K562 (cell line): Measurements from ENCODE around the gene RPL34. TPM values are rescaled to one million over a fixed set of nuclear protein-coding genes. Genes with fewer than 3 reads are reported as not detected.

Experiments used
- COPS2 ChIP-seq: fragments of 450-650 bp; conservative IDR thresholded peaks from 2 replicates; pipeline ENCODE4 v1.6.1; 2016; ENCODE audit warnings: mild to moderate bottlenecking, moderate library complexity
- CXXC5 ChIP-seq: fragments of 250-450 bp; sonication (Bioruptor Pico); IDR thresholded peaks from 2 replicates; pipeline ENCODE4 v1.8.0; 2022; ENCODE audit warnings: inconsistent platforms, mild to moderate bottlenecking, moderate library complexity
- HDAC1 ChIP-seq, 2 experiments: fragments of 450-650 bp; IDR thresholded peaks; 2 replicates each; pipeline ENCODE4 v1.6.1; 2016 to 2017; ENCODE audit warnings: inconsistent platforms in 1 of 2, mild to moderate bottlenecking in 1 of 2, moderate library complexity in 1 of 2
- IRF2 ChIP-seq: sonication (generic); formaldehyde crosslinking; IDR thresholded peaks from 2 replicates; pipeline ENCODE4 v1.8.1; 2022; ENCODE audit warnings: mild to moderate bottlenecking, missing genetic modification reagents
- NFRKB ChIP-seq: fragments of 450-650 bp; IDR thresholded peaks from 2 replicates; pipeline ENCODE4 v1.6.1; 2016; ENCODE audit warnings: low read depth
- PHF21A ChIP-seq: fragments of 450-650 bp; IDR thresholded peaks from 2 replicates; pipeline ENCODE4 v1.6.1; 2017; ENCODE audit warnings: low read depth, borderline replicate concordance
- PRPF4 ChIP-seq: fragments of 200-400 bp; formaldehyde crosslinking; IDR thresholded peaks from one replicate; pipeline ENCODE4 v1.6.1; 2017; ENCODE audit warnings: low read length, low read depth, mild to moderate bottlenecking; ENCODE audit not compliant: insufficient read depth, poor library complexity, severe bottlenecking
- SIN3A ChIP-seq, 2 experiments: fragments of 150-350 bp in 1 of 2; IDR thresholded peaks; 2 replicates each; pipeline ENCODE4 v1.6.1; 2011 to 2016; ENCODE audit warnings: borderline replicate concordance in 2 of 2, low read depth in 2 of 2, low read length in 2 of 2, mild to moderate bottlenecking in 2 of 2, moderate library complexity in 2 of 2; ENCODE audit not compliant: control insufficient read depth in 1 of 2
- SMARCA4 ChIP-seq: fragments of 450-650 bp; IDR thresholded peaks from 2 replicates; pipeline ENCODE4 v1.6.1; 2016
- TEAD4 ChIP-seq, 2 experiments: sonication (generic) in 1 of 2; formaldehyde crosslinking in 1 of 2; IDR thresholded peaks; 2 replicates each; pipeline versions ENCODE4 v1.6.1 to v1.8.0; 2012 to 2022; ENCODE audit warnings: borderline replicate concordance in 1 of 2, inconsistent platforms in 1 of 2, low read length in 1 of 2, mild to moderate bottlenecking in 1 of 2, missing genetic modification reagents in 1 of 2
- YY1 ChIP-seq, 3 experiments: IDR thresholded peaks; 2 replicates each; pipeline ENCODE4 v1.6.1; 2011; ENCODE audit warnings: low read length in 2 of 3, mild to moderate bottlenecking in 2 of 3, moderate library complexity in 2 of 3, borderline replicate concordance in 1 of 3, control low read depth in 1 of 3, low read depth in 1 of 3; ENCODE audit not compliant: insufficient read depth in 3 of 3, insufficient replicate concordance in 2 of 3, control insufficient read depth in 1 of 3, insufficient read length in 1 of 3; ENCODE audit errors: extremely low read depth in 1 of 3
- polyA plus RNA-seq, 8 experiments: library from polyadenylated mRNA; depleted of rRNA in 4 of 8; stranded (reverse) in 5 of 8; unstranded in 3 of 8; fragments of >200 nt; fragmentation: Nextera tagmentation in 2 of 8; fragmentation: Illumina TruSeq in 1 of 8; extraction: Ambion mirVana in 2 of 8; extraction: Trizol in 1 of 8; gene quantifications; 2 replicates each; pipeline versions ENCODE4 v1.2.1 to v1.2.3, GENCODE V29; 2011 to 2014; ENCODE audit warnings: inconsistent platforms in 1 of 8, missing spikeins in 1 of 8
- total RNA-seq, 7 experiments: library from RNA; depleted of rRNA in 6 of 7; stranded (reverse); fragments of >200 nt in 6 of 7; fragmentation: Illumina TruSeq in 2 of 7; extraction: Trizol in 2 of 7; gene quantifications; 2 replicates each; pipeline versions ENCODE4 v1.2.1 to v1.2.3, GENCODE V29; 2011 to 2021; ENCODE audit warnings: low replicate concordance in 1 of 7
- TF ChIP-seq, protein P1 (sequence below): sonication (generic); formaldehyde crosslinking; IDR thresholded peaks from 2 replicates; pipeline ENCODE4 v1.8.0; 2022; ENCODE audit warnings: mild to moderate bottlenecking, missing genetic modification reagents
- TF ChIP-seq, protein P2 (sequence below): sonication (generic); formaldehyde crosslinking; IDR thresholded peaks from 2 replicates; pipeline ENCODE4 v1.8.1; 2023; ENCODE audit warnings: mild to moderate bottlenecking, missing genetic modification reagents, moderate library complexity
- TF ChIP-seq, protein P3 (sequence below): fragments of 200-400 bp; formaldehyde crosslinking; IDR thresholded peaks from 2 replicates; pipeline ENCODE4 v1.6.1; 2017; ENCODE audit warnings: mild to moderate bottlenecking, low read depth, low read length, moderate library complexity
- TF ChIP-seq, protein P4 (sequence below): IDR thresholded peaks from 2 replicates; pipeline ENCODE4 v1.6.1; 2012; ENCODE audit warnings: low read depth, low read length, improper control_type of control experiment, borderline replicate concordance
- TF ChIP-seq, protein P5 (sequence below): fragments of 450-650 bp; IDR thresholded peaks from 2 replicates; pipeline ENCODE4 v1.6.1; 2014; ENCODE audit warnings: low read depth, mild to moderate bottlenecking, moderate library complexity, borderline replicate concordance

RPL34 gene
- total and polyA plus RNA-seq, 9 of the 15 experiments (the other 6 are each of a cell fraction or from before 2014, with no cell fraction given): 1,612 to 4,502 (median 2,593) TPM

DNA sequence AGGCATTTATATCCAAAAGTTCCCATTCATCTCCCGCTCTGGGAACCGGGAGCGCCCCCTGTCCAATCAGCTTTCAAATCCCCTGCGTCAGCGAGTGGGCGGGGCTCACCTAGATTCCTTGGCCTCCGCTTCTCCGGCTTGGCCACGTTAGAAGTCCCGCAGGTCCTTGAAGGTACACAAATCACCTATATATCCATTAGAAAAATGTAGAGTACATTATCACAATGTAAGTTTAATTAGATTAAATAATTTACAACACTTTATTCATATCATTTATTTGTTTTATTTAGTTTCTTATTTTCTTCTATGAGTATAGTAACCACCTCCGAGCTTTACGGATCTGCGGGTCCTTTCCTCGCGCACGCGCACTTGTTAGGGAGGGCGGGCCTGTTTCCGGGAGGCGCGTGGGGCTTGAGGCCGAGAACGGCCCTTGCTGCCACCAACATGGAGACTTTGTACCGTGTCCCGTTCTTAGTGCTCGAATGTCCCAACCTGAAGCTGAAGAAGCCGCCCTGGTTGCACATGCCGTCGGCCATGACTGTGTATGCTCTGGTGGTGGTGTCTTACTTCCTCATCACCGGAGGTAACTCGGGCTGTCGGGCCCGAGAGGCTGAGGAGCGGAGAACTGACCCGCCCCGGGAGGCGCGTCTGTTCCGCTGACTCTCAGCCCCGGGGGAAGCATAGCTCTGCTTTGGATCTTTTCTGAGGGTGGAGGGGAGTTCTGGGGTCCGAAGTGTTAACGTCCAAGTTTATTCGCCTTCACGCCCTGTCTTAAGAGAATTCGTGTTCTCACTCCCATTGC, 30.0 kb downstream of the RPL34 start, which contains the start of gene OSTC (continued):
- TF ChIP-seq SIN3A (IDR thresholded peaks at IDR 0.05; ENCODE audit: borderline replicate concordance in 2 of 2, control insufficient read depth in 1 of 2, low read depth in 2 of 2, low read length in 2 of 2) (peak; percentile 60 to 68; a peak in 1 of 4 replicates), TEAD4 (IDR thresholded peaks at IDR 0.05; ENCODE audit: low read length) (no peak), TEAD4 (CRISPR knock-in tag; IDR thresholded peaks at IDR 0.05; ENCODE audit: borderline replicate concordance) (no peak), HDAC1 (IDR thresholded peaks at IDR 0.05) (peak in 1 of 2 experiments; percentile 93; a peak in 2 of 4 replicates), IRF2 (no peak), PHF21A (peak; percentile 97), NFRKB (peak; percentile 83), COPS2 (no peak), CXXC5 (CRISPR knock-in tag) (peak; percentile 66), PRPF4 (no peak), SMARCA4 (no peak), YY1 (IDR thresholded peaks at IDR 0.05; ENCODE audit: borderline replicate concordance in 1 of 3, control insufficient read depth in 1 of 3, extremely low read depth in 1 of 3, insufficient read depth in 3 of 3, insufficient read length in 1 of 3, insufficient replicate concordance in 2 of 3, low read depth in 1 of 3, low read length in 2 of 3) (peak in 2 of 3 experiments; percentile 58 to 61)
- TF ChIP-seq, protein P1, sequence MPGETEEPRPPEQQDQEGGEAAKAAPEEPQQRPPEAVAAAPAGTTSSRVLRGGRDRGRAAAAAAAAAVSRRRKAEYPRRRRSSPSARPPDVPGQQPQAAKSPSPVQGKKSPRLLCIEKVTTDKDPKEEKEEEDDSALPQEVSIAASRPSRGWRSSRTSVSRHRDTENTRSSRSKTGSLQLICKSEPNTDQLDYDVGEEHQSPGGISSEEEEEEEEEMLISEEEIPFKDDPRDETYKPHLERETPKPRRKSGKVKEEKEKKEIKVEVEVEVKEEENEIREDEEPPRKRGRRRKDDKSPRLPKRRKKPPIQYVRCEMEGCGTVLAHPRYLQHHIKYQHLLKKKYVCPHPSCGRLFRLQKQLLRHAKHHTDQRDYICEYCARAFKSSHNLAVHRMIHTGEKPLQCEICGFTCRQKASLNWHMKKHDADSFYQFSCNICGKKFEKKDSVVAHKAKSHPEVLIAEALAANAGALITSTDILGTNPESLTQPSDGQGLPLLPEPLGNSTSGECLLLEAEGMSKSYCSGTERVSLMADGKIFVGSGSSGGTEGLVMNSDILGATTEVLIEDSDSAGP (CRISPR knock-in tag): no peak
- TF ChIP-seq, protein P2, sequence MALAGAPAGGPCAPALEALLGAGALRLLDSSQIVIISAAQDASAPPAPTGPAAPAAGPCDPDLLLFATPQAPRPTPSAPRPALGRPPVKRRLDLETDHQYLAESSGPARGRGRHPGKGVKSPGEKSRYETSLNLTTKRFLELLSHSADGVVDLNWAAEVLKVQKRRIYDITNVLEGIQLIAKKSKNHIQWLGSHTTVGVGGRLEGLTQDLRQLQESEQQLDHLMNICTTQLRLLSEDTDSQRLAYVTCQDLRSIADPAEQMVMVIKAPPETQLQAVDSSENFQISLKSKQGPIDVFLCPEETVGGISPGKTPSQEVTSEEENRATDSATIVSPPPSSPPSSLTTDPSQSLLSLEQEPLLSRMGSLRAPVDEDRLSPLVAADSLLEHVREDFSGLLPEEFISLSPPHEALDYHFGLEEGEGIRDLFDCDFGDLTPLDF (CRISPR knock-in tag): peak; percentile 64; the same call in 1 of the 2 replicates
- TF ChIP-seq, protein P3, sequence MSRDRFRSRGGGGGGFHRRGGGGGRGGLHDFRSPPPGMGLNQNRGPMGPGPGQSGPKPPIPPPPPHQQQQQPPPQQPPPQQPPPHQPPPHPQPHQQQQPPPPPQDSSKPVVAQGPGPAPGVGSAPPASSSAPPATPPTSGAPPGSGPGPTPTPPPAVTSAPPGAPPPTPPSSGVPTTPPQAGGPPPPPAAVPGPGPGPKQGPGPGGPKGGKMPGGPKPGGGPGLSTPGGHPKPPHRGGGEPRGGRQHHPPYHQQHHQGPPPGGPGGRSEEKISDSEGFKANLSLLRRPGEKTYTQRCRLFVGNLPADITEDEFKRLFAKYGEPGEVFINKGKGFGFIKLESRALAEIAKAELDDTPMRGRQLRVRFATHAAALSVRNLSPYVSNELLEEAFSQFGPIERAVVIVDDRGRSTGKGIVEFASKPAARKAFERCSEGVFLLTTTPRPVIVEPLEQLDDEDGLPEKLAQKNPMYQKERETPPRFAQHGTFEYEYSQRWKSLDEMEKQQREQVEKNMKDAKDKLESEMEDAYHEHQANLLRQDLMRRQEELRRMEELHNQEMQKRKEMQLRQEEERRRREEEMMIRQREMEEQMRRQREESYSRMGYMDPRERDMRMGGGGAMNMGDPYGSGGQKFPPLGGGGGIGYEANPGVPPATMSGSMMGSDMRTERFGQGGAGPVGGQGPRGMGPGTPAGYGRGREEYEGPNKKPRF: no peak
- TF ChIP-seq, protein P4, sequence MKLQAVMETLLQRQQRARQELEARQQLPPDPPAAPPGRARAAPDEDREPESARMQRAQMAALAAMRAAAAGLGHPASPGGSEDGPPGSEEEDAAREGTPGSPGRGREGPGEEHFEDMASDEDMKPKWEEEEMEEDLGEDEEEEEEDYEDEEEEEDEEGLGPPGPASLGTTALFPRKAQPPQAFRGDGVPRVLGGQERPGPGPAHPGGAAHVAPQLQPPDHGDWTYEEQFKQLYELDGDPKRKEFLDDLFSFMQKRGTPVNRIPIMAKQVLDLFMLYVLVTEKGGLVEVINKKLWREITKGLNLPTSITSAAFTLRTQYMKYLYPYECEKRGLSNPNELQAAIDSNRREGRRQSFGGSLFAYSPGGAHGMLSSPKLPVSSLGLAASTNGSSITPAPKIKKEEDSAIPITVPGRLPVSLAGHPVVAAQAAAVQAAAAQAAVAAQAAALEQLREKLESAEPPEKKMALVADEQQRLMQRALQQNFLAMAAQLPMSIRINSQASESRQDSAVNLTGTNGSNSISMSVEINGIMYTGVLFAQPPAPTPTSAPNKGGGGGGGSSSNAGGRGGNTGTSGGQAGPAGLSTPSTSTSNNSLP: no peak
- TF ChIP-seq, protein P5, sequence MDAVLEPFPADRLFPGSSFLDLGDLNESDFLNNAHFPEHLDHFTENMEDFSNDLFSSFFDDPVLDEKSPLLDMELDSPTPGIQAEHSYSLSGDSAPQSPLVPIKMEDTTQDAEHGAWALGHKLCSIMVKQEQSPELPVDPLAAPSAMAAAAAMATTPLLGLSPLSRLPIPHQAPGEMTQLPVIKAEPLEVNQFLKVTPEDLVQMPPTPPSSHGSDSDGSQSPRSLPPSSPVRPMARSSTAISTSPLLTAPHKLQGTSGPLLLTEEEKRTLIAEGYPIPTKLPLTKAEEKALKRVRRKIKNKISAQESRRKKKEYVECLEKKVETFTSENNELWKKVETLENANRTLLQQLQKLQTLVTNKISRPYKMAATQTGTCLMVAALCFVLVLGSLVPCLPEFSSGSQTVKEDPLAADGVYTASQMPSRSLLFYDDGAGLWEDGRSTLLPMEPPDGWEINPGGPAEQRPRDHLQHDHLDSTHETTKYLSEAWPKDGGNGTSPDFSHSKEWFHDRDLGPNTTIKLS: peak; percentile 93
